Stomach (tissue), 4 donors: ENCODE data around the gene REEP2.

Experiments
- EP300 ChIP-seq: sonication (generic); formaldehyde crosslinking; IDR thresholded peaks from one replicate; pipeline ENCODE4 v1.6.1; 2017; ENCODE audit warnings: antibody characterized with exemption
- POLR2A ChIP-seq, 4 donors: fragments of 450-650 bp; IDR thresholded peaks; one replicate each; pipeline ENCODE4 v1.6.1; 2016; ENCODE audit warnings: antibody characterized with exemption in 4 of 4, control low read depth in 2 of 4, mild to moderate bottlenecking in 1 of 4, moderate library complexity in 1 of 4
- POLR2AphosphoS5 ChIP-seq, 3 donors: sonication (generic); formaldehyde crosslinking; IDR thresholded peaks; one replicate each; pipeline ENCODE4 v1.6.1; 2016; ENCODE audit warnings: antibody characterized with exemption in 3 of 3
- TF ChIP-seq, protein P1 (sequence below), 7 experiments: fragments of 450-650 bp in 4 of 7; fragments of 200-600 bp in 3 of 7; sonication (generic) in 3 of 7; IDR thresholded peaks; one replicate each; pipeline ENCODE4 v1.5.1; 2016 to 2019; ENCODE audit warnings: antibody characterized with exemption in 7 of 7, control low read depth in 2 of 7, mild to moderate bottlenecking in 1 of 7

DNA sequence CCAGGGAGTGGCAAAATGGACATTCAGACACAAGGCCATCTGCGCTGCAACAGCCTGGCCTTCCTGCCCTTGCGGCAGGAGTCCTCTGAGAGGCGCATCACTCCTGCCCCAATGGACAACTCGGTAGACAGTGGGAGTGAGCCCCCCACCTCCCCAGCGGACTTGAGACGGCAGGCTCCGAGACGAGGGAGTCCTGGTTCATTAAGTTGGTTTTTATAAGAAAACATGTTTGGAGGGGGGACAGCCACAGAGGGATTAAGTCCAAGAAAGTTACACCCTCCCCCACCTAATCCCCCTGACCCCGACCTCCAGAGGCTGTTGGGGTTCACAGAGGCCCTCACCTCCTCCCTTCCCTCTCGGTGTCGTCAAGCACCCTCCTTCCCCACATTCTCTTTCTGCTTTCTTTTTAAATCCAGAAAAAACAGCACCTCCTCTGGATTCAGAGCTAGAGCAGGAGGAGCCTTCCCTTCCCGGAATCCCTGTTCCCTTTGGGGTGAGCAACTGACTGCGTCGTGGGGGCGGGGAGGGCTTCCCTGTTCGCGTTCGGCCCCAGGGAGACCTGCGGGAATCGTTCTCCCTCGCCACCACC lies 24.7 kb downstream of the REEP2 start:
- TF ChIP-seq, protein P1, sequence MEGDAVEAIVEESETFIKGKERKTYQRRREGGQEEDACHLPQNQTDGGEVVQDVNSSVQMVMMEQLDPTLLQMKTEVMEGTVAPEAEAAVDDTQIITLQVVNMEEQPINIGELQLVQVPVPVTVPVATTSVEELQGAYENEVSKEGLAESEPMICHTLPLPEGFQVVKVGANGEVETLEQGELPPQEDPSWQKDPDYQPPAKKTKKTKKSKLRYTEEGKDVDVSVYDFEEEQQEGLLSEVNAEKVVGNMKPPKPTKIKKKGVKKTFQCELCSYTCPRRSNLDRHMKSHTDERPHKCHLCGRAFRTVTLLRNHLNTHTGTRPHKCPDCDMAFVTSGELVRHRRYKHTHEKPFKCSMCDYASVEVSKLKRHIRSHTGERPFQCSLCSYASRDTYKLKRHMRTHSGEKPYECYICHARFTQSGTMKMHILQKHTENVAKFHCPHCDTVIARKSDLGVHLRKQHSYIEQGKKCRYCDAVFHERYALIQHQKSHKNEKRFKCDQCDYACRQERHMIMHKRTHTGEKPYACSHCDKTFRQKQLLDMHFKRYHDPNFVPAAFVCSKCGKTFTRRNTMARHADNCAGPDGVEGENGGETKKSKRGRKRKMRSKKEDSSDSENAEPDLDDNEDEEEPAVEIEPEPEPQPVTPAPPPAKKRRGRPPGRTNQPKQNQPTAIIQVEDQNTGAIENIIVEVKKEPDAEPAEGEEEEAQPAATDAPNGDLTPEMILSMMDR (IDR thresholded peaks at IDR 0.05) = no peak
- TF ChIP-seq EP300 (no peak), POLR2AphosphoS5 (IDR thresholded peaks at IDR 0.05) (no peak), POLR2A (IDR thresholded peaks at IDR 0.05) (no peak)
